ENCODE data around the gene RPL36. TPM values are rescaled to one million over a fixed set of nuclear protein-coding genes. Genes with fewer than 3 reads are reported as not detected.

RPL36 gene
- total RNA-seq, 1 experiment from 2014 or later: 1,504 TPM

DNA sequence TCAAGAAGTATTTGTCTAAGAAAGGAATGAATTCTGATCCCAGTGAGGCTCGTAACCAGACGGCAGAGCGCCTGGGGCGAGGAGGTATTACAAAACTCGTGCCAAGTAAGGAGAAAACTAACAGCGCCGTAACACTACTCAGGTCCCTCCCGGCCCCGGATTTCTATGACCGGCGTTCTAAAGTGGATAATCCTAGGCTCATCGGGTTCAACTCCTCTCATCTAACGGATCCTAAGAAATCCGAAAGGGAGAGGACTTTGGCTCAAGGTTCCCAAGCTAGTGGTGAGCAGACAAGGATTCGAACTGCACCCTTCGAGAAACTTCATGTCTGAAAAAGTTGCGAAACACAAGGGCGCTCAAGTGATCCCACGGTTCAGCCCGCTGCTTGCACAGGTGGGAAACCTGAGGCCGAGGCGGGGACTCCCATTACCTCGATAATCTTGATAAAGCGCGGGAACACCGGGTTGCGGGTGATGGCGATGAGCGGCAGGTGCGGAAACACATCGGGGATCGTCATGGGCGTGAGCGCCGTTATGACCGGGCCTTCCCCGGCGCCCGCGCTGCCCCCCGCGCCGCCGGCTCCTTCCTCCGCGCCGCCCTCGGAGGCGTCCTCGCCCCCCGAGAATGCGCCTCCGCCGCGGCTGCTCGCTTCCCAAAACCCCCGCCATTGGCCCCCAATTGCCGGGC, 29.3 kb downstream of the RPL36 start:
- Histone ChIP-seq H3K4me1 (ENCODE audit: control insufficient read depth in 1 of 2, insufficient read depth in 2 of 2, low read length in 2 of 2) (peaks cover 10 to 28% of the 10 kb centered on the region in 2 experiments), H3K79me2 (ENCODE audit: insufficient read depth, low read length) (peaks cover 54% of the 10 kb centered on the region), H2AFZ (ENCODE audit: low read depth, low read length, poor library complexity, severe bottlenecking) (no peak overlapping the region), H3K9ac (ENCODE audit: low read length) (peak overlapping the region; percentile 99), H3K27ac (ENCODE audit: low read depth, low read length) (peak overlapping the region; percentile 85), H3K4me3 (replicated peaks in 1 of 2; ENCODE audit: low read depth in 1 of 2, low read length in 2 of 2) (peak overlapping the region; percentile 99 to 100), H3K9me3 (ENCODE audit: control insufficient read depth in 1 of 2, insufficient read depth in 1 of 2, low read depth in 1 of 2, low read length in 2 of 2) (no peaks in the 10 kb centered on the region), H3K4me2 (ENCODE audit: low read length) (peak overlapping the region; percentile 88), H3K9me2 (ENCODE audit: insufficient read depth) (no peaks in the 10 kb centered on the region), H3K27me3 (ENCODE audit: insufficient read depth, low read length) (no peaks in the 10 kb centered on the region), H3K36me3 (ENCODE audit: control insufficient read depth in 1 of 2, insufficient read depth in 2 of 2, low read length in 2 of 2) (peaks cover 2 to 11% of the 10 kb centered on the region in 2 experiments; a peak in 2 of 4 replicates), H4K20me1 (ENCODE audit: insufficient read depth) (peaks cover 3% of the 10 kb centered on the region; the same call in 1 of the 2 replicates)
- POLR2A ChIA-PET: interaction anchor here (0.6 to 3.1 kb wide), 7 partner anchors 13 to 334 kb away, joined by 3 to 31 read pairs (median 6); partner anchors contain the start of genes DUS3L, NDUFA11, RPL36 and VMAC
- DNase-seq (ENCODE audit: low read depth, low spot score) (no peak), ATAC-seq (no peak; the same call in 1 of the 2 replicates)
- RAD21 ChIA-PET (ENCODE audit: low non-redundant PET in 1 of 2, low total read pairs in 2 of 2, uncharacterized antibody in 2 of 2, unreplicated experiment in 2 of 2): interaction anchor here in 1 of 2 experiments (0.9 kb wide), 1 partner anchor 85 kb away, joined by 10 read pairs; no protein-coding TSS in a partner anchor
- intact Hi-C loops (cut with micrococcal nuclease): no loop called here
- CTCF ChIA-PET: interaction anchor here (0.6 to 1.7 kb wide), 4 partner anchors 29 to 61 kb away, joined by 3 to 9 read pairs (median 4); partner anchors contain the start of gene RPL36
- TSS peak; percentile 78 for BruUV-seq (replicated peaks)
- TF ChIP-seq, protein P1, sequence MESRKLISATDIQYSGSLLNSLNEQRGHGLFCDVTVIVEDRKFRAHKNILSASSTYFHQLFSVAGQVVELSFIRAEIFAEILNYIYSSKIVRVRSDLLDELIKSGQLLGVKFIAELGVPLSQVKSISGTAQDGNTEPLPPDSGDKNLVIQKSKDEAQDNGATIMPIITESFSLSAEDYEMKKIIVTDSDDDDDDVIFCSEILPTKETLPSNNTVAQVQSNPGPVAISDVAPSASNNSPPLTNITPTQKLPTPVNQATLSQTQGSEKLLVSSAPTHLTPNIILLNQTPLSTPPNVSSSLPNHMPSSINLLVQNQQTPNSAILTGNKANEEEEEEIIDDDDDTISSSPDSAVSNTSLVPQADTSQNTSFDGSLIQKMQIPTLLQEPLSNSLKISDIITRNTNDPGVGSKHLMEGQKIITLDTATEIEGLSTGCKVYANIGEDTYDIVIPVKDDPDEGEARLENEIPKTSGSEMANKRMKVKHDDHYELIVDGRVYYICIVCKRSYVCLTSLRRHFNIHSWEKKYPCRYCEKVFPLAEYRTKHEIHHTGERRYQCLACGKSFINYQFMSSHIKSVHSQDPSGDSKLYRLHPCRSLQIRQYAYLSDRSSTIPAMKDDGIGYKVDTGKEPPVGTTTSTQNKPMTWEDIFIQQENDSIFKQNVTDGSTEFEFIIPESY (IDR thresholded peaks at IDR 0.05; ENCODE audit: extremely low read depth, insufficient replicate concordance, low read length): no peak
- TF ChIP-seq FOSL1 (IDR thresholded peaks at IDR 0.05; ENCODE audit: low read depth) (no peak), SRF (IDR thresholded peaks at IDR 0.05; ENCODE audit: low read depth) (no peak), EZH2phosphoT487 (IDR thresholded peaks at IDR 0.05; ENCODE audit: borderline replicate concordance) (no peak), EZH2 (IDR thresholded peaks at IDR 0.05) (no peak), CEBPB (IDR thresholded peaks at IDR 0.05; ENCODE audit: low read depth) (no peak), POLR2AphosphoS5 (IDR thresholded peaks at IDR 0.05; ENCODE audit: low read depth, low read length) (no peak), YY1 (IDR thresholded peaks at IDR 0.05; ENCODE audit: extremely low read depth, insufficient replicate concordance, low read depth, low read length) (no peak), TCF7L2 (IDR thresholded peaks at IDR 0.05; ENCODE audit: borderline replicate concordance, extremely low read depth, insufficient read depth, insufficient read length) (no peak), RAD21 (IDR thresholded peaks at IDR 0.05; ENCODE audit: low read depth) (no peak), POLR2A (IDR thresholded peaks at IDR 0.05; ENCODE audit: borderline replicate concordance, extremely low read depth, insufficient read depth, insufficient read length) (no peak), EGR1 (IDR thresholded peaks at IDR 0.05; ENCODE audit: low read depth) (no peak)
- TF ChIP-seq, protein P2, sequence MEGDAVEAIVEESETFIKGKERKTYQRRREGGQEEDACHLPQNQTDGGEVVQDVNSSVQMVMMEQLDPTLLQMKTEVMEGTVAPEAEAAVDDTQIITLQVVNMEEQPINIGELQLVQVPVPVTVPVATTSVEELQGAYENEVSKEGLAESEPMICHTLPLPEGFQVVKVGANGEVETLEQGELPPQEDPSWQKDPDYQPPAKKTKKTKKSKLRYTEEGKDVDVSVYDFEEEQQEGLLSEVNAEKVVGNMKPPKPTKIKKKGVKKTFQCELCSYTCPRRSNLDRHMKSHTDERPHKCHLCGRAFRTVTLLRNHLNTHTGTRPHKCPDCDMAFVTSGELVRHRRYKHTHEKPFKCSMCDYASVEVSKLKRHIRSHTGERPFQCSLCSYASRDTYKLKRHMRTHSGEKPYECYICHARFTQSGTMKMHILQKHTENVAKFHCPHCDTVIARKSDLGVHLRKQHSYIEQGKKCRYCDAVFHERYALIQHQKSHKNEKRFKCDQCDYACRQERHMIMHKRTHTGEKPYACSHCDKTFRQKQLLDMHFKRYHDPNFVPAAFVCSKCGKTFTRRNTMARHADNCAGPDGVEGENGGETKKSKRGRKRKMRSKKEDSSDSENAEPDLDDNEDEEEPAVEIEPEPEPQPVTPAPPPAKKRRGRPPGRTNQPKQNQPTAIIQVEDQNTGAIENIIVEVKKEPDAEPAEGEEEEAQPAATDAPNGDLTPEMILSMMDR (IDR thresholded peaks at IDR 0.05 in 2 of 3, conservative IDR thresholded peaks at IDR 0.05 in 1 of 3; ENCODE audit: borderline replicate concordance in 1 of 3, insufficient read depth in 1 of 3, low read depth in 2 of 3, low read length in 2 of 3): no peak
- TF ChIP-seq, protein P3, sequence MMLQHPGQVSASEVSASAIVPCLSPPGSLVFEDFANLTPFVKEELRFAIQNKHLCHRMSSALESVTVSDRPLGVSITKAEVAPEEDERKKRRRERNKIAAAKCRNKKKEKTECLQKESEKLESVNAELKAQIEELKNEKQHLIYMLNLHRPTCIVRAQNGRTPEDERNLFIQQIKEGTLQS (IDR thresholded peaks at IDR 0.05): no peak
- TF ChIP-seq, protein P4, sequence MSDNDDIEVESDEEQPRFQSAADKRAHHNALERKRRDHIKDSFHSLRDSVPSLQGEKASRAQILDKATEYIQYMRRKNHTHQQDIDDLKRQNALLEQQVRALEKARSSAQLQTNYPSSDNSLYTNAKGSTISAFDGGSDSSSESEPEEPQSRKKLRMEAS (IDR thresholded peaks at IDR 0.05): no peak

All from HCT116 (cell line).